Renal cortex interstitium (tissue), 11 donors: ENCODE results near the gene ZNF770. TPM values are rescaled to one million over a fixed set of nuclear protein-coding genes. Genes with fewer than 3 reads are reported as not detected.
"Not testable (repeated sequence)": the region's sequence is repeated elsewhere in the genome, so short reads cannot be mapped to it uniquely, and the experiment has no call there.

Experiments
- DNase-seq, 11 donors: peaks; one replicate each; pipeline ENCODE4 v3.0.0-alpha.2; 2013; ENCODE audit warnings: low read depth in 9 of 11, low spot score in 4 of 11; ENCODE audit errors: extremely low read depth in 1 of 11
- polyA plus RNA-seq, 3 donors: library from polyadenylated mRNA; unstranded; fragments of 120-200 nt; gene quantifications; one replicate each; pipeline ENCODE4 v1.2.1, GENCODE V29; 2013; ENCODE audit not compliant: insufficient read length in 3 of 3

Gene ZNF770
- polyA plus RNA-seq, 3 donors: 64.4 to 79.9 (median 68.9) TPM

- DNase-seq: no peak
Measured at GRCh38 chr15:34993412-34993811, 5.3 kb upstream of the ZNF770 start.

DNA sequence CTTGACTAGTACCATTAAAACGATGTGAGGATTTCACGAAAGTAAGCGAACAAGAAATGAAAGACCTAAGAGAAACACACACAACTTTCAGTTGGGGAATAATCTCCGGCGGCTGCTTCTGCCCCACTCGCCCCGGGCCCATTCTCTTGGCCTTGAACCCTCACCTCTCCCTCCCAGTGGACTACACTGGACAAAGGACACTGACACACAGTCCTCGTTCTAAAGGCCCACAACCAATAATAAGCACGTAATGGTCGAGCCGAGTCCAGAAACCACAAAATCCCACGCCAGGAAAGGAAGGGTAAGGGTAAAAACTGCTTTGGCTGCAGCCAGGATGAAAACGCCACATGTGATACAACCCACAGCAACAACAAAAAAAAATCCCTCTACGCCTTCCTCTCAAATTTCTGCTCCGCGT lies 469 bp downstream of the ZNF770 start:
- DNase-seq: no peak

DNA sequence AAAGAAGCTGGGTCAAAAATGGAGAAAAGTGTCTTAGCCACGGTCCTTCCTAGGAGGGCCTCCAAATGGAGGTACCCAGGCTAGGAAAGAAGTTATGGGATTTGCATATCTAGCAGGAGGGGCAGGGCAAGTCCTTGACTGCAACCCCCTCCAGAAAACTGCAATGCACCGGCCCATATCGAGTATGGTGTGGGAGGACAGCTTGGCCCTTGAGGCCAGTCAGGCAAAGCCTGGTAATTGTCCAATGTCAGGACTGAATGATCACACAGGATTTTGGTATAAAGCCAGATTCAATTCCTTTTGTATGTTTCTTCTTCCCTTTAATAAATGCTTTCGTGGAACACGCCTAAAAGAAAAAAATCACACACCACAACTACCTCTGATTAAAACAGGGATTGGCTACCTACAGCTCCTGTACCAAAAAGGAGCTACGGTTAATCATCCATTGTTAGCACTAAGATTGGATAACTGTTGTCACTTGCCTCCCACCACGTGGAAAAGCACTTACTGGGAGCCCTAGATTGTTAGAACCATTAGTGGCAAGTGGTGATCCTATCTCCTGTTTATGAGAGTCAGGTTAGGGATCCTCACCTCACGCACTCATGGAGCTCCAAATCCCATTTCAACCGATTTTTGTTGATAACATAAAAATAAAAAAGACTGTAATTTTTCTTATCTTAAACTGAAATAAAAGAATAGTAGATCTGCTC lies 1.2 kb downstream of the ZNF770 start:
- peak in 3 of 11 donors; percentile 27 to 42 (median 35) for DNase-seq

DNA sequence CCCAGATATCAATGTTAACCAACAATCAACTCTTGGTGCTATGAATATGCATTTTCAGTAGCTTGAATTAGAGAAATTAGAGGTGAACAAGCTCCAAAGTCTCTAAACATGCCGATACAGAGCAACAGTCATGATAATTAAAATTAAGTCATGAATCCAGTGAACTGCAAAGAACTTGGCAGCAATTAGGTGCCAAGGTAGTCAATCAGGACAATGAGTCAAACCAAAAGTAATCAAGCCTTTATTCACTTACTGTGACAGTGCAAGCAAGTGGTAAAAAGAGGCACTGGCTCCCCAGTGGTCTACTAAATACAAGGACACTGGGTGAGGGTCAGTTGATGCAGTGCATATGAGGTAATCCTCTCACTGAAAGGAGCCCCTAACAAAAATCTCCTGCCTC lies 1.8 kb downstream of the ZNF770 start:
- DNase-seq: no peak

- peak in 1 of 11 donors; percentile 52 for DNase-seq
Measured at GRCh38 chr15:34984889-34985630, 3.0 kb downstream of the ZNF770 start.

DNA sequence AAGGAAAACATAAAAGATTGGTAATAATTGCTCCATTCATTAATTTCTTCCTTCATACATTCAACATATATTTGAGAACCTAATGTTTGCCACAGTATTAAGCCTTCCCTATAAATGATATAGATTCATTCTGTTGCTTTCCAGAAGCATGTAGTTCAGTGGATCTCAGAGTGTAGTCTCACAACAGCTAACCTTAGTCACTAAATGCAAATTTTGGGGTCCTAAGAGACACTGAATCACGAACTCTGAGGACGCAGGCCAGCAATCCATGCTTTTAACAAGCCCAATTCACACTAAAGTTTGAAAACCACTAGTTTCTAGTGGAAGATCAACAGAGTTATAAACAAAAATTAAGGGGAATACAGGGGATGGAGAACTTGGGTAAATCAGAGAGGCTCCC lies 11.3 kb downstream of the ZNF770 start:
- no peak for DNase-seq

- no peak for DNase-seq
Measured at GRCh38 chr15:34976073-34976472, 12.0 kb downstream of the ZNF770 start.

GRCh38 chr15:34973512-34973911 lies 14.6 kb downstream of the ZNF770 start:
- DNase-seq: no peak

GRCh38 chr15:34970098-34970643 lies 17.9 kb downstream of the ZNF770 start:
- DNase-seq: not testable (repeated sequence)

GRCh38 chr15:34969340-34970097 lies 18.6 kb downstream of the ZNF770 start, which contains the start of gene AQR:
AQR (minus strand) TSS chr15:34969742; CDS start chr15:34969613, 129 bp downstream.
- peak; percentile 89 to 97 (median 93) for DNase-seq

GRCh38 chr15:34964277-34964676 lies 23.8 kb downstream of the ZNF770 start:
- no peak for DNase-seq

- DNase-seq: no peak
Measured at GRCh38 chr15:34953851-34954250, 34.2 kb downstream of the ZNF770 start.

DNA sequence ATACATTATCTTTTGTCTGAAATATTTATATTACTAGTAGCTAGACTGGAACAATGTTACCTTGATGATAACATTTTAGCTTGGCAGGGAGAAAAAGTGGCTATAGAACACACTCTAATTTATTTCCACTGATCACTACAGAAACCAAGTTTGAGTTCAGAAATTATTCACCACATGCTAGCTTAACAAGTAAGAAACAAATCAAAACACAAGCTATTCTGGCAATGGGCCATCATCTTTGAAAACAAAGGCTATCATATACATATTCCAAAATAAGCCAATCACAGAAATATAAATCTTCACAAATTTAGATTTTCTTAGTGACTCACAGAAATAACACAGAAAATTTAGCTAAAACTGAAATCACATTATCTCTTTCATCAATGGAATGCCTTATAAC lies 35.6 kb downstream of the ZNF770 start:
- no peak for DNase-seq

DNA sequence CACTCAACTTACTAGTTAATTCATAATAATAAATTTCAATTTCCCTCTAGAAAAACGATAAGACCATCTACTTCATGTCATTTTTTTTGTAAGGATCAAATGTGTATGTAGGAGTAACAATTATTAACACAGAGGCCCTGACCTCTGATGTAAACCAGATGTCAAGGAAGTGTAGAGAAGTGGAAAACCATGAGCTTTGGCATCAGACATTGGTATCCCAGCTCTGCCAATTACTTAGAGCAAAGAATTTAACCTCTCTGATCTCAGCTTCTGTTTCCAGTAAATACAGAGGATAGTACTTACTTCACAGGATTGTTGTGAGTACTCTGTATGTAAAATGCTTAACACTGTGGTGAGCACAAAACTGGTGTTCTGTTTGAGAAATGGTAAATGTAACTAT lies 36.1 kb downstream of the ZNF770 start:
- DNase-seq: no peak

DNA sequence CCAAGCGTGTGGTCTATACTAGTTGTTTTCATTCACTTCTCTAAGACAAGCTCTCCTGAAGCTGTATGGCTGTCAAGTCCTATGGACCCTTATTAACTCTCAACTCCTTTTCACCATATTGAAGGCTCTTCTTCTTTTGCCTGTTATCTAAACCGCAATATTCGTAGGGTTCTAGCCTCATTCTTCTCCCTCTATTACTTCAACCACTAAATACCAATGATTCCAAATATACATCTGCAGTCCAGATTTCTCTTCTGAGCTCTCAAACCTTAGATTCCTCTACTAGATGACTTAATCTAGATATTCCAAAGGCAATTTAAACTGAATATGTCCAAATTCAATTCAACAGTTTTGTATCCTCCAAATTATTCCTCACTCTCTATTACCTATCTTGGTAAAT lies 43.2 kb downstream of the ZNF770 start:
- DNase-seq: no peak

GRCh38 chr15:34943711-34944110 lies 44.4 kb downstream of the ZNF770 start:
- DNase-seq: no peak

GRCh38 chr15:34943264-34943663 lies 44.8 kb downstream of the ZNF770 start:
- DNase-seq: not testable (repeated sequence)

GRCh38 chr15:34942363-34942762 lies 45.7 kb downstream of the ZNF770 start:
- peak in 5 of 11 donors; percentile 4 to 28 (median 9) for DNase-seq

GRCh38 chr15:34941831-34942230 lies 46.3 kb downstream of the ZNF770 start:
- DNase-seq: no peak
